ENCODE measurements around the gene DTD1. TPM values are rescaled to one million over a fixed set of nuclear protein-coding genes. Genes with fewer than 3 reads are reported as not detected.

Gene DTD1
- polyA plus RNA-seq, 3 donors from 2014 or later, result 47.4 to 68.3 (median 66.6) TPM

- no peaks in the 10 kb centered on the region for H3K36me3 Mint-ChIP-seq
- no peaks in the 10 kb centered on the region for H3K9me3 Mint-ChIP-seq
- no peak overlapping the region for H3K4me3 Mint-ChIP-seq
- peaks cover 0 to 5% (median 2%) of the 10 kb centered on the region in 3 donors for H3K27me3 Mint-ChIP-seq (ENCODE audit: low read depth in 3 of 3)
- no peaks in the 10 kb centered on the region for H3K4me1 Mint-ChIP-seq
- DNase-seq, result no peak
- no peak overlapping the region for H3K27ac Mint-ChIP-seq
Observed at GRCh38 chr20:18815194-18815942, 227.5 kb downstream of the DTD1 start.

Other genes starting within 250 kb of the DTD1 start
- gene DZANK1, start 121.0 kb upstream of the DTD1 start, polyA plus RNA-seq, result 1 to 10 TPM in 2 of 3 donors, not detected in 1; 1.2 to 1.6 TPM
- gene POLR3F, start 120.7 kb upstream of the DTD1 start, polyA plus RNA-seq, result 1 to 10 TPM; 4.3 to 6.2 (median 4.4) TPM
- 1 to 10 TPM; 3.4 to 9.8 (median 9.7) TPM for gene RBBP9, start 90.8 kb upstream of the DTD1 start, polyA plus RNA-seq
- gene SEC23B, start 80.1 kb upstream of the DTD1 start, polyA plus RNA-seq, result 100 to 1,000 TPM in 1 of 3 donors, 10 to 100 TPM in 2; 44.1 to 109 (median 67.7) TPM
- gene SMIM26, start 20.6 kb upstream of the DTD1 start, polyA plus RNA-seq, result 100 to 1,000 TPM; 175 to 216 (median 181) TPM
- not detected for gene SCP2D1, start 225.7 kb downstream of the DTD1 start, polyA plus RNA-seq